Renal cortex interstitium (tissue), 11 donors: ENCODE measurements around the gene KRT4. TPM values are rescaled to one million over a fixed set of nuclear protein-coding genes. Genes with fewer than 3 reads are reported as not detected.

Source experiments
- DNase-seq, 11 donors: peaks; one replicate each; pipeline ENCODE4 v3.0.0-alpha.2; 2013; ENCODE audit warnings: low read depth in 9 of 11, low spot score in 4 of 11; ENCODE audit errors: extremely low read depth in 1 of 11
- polyA plus RNA-seq, 3 donors: library from polyadenylated mRNA; unstranded; fragments of 120-200 nt; gene quantifications; one replicate each; pipeline ENCODE4 v1.2.1, GENCODE V29; 2013; ENCODE audit not compliant: insufficient read length in 3 of 3

KRT4 gene
- polyA plus RNA-seq, 3 donors = 0.20 to 0.81 (median 0.65) TPM

- no peak for DNase-seq
Observed at GRCh38 chr12:52837781-52838608, 24.1 kb upstream of the KRT4 start.

DNA sequence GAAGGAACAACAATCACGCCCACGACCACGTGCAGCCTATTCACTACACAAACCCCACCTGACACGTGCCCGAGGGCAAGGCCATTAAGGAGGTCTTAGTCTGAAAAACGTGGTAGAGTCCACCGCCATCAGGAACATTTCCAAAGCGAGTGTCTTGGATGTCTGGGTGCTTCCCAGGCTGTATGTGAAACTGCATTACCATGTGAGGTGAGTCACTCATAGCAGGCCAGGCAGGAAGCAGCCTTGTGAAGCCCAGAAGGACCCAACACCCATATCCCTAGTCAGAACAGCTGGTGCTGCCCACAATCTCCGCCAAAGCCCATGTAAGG, 23.5 kb upstream of the KRT4 start:
- no peak for DNase-seq

DNA sequence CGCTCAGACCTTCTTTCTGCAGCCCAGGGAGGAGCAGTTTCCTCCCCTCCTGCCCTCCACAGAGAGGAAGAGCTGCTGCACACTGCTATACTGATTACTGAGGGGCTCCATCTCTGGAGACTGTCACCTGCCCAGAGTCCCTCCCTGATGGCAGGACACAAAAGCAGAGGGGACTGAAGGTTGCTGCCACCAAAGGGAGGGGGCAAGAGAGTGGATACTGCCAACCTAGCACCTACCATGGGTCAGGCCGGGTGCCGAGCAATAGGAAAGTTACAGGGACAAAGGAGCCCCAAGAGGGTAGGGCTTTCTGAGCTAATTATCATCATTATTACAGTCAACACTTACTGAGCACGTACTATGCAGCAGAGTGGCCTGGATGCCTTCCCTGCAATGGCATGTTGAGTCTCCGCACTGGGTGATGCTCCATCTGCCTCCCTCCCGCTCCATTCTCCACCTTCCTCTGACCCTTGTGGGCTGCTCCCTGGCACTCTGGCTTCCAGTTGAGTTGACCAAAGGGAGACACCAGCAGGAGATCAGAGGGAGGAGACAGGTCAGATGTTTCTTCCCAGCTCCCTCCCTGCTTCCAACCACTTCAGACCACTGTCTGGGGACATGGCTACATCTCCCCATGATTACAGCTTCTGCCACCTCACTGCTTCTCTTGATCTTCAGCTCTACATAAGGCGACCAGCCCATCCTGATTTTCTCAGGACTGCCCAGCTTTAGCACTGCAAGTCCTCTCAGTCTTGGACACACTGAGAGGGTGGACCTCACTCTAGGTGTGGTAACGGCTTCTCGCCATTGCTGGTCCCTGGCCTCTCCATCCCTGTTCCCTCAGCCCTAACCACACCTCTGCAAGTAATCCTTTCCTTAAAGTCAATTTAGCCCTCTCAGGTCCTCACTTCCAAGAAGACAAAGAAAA, 22.8 kb upstream of the KRT4 start:
- no peak for DNase-seq

GRCh38 chr12:52836042-52836466, 22.1 kb upstream of the KRT4 start:
- DNase-seq = no peak

- no peak for DNase-seq
Observed at GRCh38 chr12:52835271-52836041, 21.5 kb upstream of the KRT4 start.

DNA sequence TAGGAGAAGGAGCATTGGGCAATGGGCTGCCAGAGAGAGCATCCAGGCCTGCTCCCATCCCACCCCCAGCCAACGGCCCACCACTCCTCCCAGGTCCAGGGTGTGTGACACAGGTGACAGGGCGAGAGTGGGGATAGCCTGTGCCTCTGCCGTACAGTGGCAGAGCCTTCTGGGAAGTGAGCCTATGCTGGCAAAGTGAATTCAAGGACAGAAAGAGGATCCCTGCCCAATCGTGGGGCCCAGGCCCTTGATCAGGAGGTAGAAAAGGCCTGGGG, 20.7 kb upstream of the KRT4 start:
- DNase-seq = no peak

GRCh38 chr12:52833922-52834726, 20.2 kb upstream of the KRT4 start, which contains the start of gene KRT79:
TSS of gene KRT79 (minus strand) at chr12:52834311. CDS start at chr12:52834260, 51 bp downstream.
- DNase-seq = no peak

DNA sequence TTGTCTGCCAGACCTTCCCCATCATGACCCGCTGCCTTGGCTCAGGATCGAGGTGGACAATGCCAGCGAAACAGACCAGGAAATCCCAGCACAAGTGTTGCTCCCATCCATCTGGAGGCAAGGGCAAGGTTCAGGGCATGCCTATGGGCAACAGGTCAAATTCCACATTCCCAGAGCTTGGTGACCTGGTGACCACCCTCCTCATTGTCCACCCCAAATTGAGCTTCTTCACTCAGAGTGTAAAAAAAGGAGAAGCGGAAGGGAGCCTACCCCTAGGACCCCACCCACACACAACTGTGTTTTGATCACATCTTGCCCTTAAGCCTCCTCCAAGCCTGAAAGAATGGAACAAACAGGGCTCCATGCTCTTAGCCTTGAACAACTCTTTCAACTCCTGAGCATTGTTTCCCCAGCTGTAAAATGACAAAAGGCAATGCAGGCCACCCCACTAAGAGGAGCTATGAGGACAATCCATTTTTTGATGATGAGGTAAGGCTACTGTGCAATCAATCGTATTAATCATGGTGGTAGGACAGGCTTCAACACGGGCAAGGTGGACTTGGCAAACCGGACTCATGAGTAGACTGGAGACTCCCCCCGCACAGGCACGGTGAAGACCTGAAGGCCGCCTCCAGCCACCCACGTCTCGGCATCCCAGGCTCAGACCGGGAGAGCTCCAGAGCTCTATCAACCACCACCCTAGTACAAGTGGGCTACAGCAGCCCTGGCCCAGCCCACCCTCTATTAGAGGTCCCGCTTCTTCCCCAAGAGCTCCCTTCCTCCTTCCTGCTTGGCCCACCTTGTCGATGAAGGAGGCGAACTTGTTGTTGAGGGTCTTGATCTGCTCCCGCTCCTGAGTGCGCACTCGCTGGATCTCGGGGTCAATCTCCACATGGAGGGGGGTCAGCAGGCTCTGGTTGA, 19.3 kb upstream of the KRT4 start:
- no peak for DNase-seq

DNA sequence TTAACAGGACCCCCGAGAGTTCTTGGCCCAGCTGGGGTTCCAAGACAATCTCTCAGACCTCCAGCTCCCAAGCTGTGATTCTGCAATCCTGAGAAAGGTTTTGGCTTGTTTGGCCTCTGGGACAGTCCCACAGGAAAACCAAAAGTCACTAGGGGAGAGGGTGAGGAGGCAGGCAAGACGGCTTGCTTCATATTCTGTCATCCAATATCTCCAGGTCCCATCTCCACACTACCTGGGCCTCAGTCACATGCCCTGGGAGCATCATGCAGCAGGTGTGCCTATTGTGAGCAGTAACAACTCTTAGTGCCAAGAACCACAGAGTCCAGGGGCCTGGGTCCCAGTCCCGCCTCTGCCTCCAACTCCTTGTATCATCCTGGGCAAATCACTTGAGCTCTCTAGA, 18.5 kb upstream of the KRT4 start:
- no peak for DNase-seq

- no peak for DNase-seq
Observed at GRCh38 chr12:52831251-52831650, 17.3 kb upstream of the KRT4 start.

DNA sequence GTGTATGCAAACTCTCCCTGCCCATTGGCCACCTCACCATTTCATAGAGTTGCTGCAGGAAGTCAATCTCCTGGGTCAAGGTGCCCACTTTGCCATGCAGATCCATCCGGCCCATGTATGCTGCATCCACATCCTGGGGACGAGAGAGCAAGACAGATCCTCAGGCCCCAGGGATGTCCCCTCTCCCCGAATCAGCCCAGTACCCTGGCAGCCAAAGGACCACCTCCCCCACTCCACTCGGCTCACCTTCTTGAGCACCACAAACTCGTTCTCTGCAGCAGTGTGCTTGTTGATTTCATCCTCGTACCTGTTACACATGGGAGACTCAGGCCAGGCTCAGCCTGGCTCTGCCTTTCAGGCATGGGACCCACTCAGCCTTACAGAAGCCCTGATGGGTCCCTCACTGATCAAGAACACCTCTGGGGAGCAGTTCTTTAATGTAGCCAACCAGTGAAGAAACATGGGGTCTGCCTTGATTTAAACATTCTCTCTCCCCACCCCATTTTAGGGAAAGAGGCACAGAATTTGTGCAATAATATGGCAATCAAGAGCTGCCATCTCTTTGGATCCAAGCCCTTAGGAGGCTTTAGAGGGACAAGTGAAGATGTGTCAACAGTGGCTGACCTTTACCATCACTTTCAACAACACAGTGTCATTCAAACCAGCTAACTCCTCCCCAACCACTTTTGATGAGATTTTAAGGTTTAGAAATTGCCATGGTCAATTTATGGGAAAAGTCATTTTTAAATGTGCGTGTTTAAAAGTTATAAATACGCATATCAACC, 16.3 kb upstream of the KRT4 start:
- DNase-seq = no peak

- no peak for DNase-seq
Observed at GRCh38 chr12:52828591-52829021, 14.7 kb upstream of the KRT4 start.

- DNase-seq = no peak
Observed at GRCh38 chr12:52828156-52828555, 14.2 kb upstream of the KRT4 start.

GRCh38 chr12:52827499-52828090, 13.7 kb upstream of the KRT4 start:
- DNase-seq = no peak

DNA sequence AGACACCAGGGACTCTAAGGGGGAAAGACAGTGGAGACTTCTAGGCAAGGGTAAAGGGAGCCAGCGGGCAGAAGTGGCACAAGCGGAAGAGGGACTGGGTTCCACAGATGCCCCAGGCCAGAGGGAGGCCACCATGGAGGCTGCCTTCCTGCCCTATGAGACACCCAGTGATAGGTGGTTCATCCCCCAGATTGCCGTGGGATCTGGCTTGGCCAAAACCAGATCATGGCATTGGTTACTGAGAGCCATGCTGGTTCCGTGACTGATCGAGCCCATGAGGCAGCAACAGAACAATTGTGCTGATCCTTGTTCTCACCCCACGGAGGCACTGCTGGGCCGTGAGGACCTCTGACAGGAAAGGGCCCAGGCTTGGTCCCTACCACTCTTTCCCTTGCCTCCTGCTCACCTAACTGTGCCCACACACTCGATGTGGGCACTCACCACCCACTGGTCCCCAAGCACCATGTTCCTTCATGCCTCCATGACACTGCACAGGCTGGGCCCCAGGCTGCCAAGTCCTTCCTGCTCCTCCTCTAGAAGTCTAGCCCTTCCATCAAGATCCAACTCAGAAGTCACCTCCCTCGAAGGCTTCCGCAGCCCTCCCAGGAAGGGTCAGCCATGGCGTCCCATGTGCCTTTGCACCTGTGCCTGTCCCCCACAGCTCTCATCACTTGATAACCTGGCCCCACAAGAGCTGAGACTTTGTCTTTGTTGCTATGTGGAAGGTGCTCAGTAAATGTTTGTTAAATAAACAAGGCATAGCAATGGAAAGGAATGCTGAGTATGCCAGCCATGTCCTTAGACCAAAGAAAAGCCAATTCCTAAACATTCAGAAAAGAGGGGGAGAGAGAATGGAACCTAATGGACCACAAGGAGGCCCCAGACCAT, 12.9 kb upstream of the KRT4 start:
- DNase-seq = no peak

- DNase-seq = no peak
Observed at GRCh38 chr12:52825961-52826360, 12.0 kb upstream of the KRT4 start.
